HCT116 (cell line): Measurements from ENCODE around the gene RAPGEF3. TPM values are rescaled to one million over a fixed set of nuclear protein-coding genes. Genes with fewer than 3 reads are reported as not detected.

Experiments used
- ATAC-seq: fragments of 200-7000 bp; cut with Tn5 transposase; 2 replicates; pipeline ENCODE4 v1.9.1; 2020; ENCODE audit warnings: mild to moderate bottlenecking, moderate library complexity
- BruUV-seq: library from RNA; stranded (reverse); fragments of 400-500 nt; replicated peaks from 2 replicates; lab custom pipeline; 2021; lab: Mats Ljungman, UMichigan
- CTCF ChIA-PET: fragments of 300-600 bp; sonication (Branson Sonifier 250); formaldehyde crosslinking; loops from one replicate; lab custom pipeline; 2021; ENCODE audit warnings: antibody characterized with exemption; lab: Charles Lee
- POLR2A ChIA-PET: fragments of 300-600, 350-600 bp; sonication (Branson Sonifier 250); formaldehyde crosslinking; loops from one replicate; lab custom pipeline; 2021; ENCODE audit warnings: antibody characterized with exemption; lab: Charles Lee
- RAD21 ChIA-PET, 2 experiments: fragments of 300-600 bp; sonication (Branson Sonifier 250); formaldehyde crosslinking; loops; one replicate each; lab custom pipeline; 2023; ENCODE audit warnings: low total read pairs in 2 of 2; ENCODE audit not compliant: uncharacterized antibody in 2 of 2, unreplicated experiment in 2 of 2, low non-redundant PET in 1 of 2; lab: Charles Lee
- DNase-seq: peaks from one replicate; pipeline ENCODE4 v3.0.0-alpha.2; 2010; ENCODE audit warnings: low read depth, low spot score
- H2AFZ ChIP-seq: fragments of 200-600 bp; shearing (Covaris generic), sonication (generic); 2 replicates; pipeline ENCODE4 v1.6.1; 2017; ENCODE audit warnings: low read depth, mixed run types, mixed read lengths, antibody characterized with exemption, low read length; ENCODE audit not compliant: poor library complexity, severe bottlenecking
- H3K27ac ChIP-seq: 2 replicates; pipeline ENCODE4 v1.5.1; 2012; ENCODE audit warnings: low read depth, low read length
- H3K27me3 ChIP-seq: fragments of 200-600 bp; sonication (generic); 2 replicates; pipeline ENCODE4 v1.6.1; 2016; ENCODE audit warnings: mixed run types, low read length, mixed read lengths; ENCODE audit not compliant: insufficient read depth
- H3K36me3 ChIP-seq, 2 experiments: fragments of 200-500 bp in 1 of 2; fragments of 200-600 bp in 1 of 2; sonication (Bioruptor generic) in 1 of 2; sonication (generic) in 1 of 2; 2 replicates each; pipeline versions ENCODE4 v1.5.1 to v1.6.1; 2014 to 2016; ENCODE audit warnings: low read length in 2 of 2, inconsistent platforms in 1 of 2, mixed read lengths in 1 of 2, mixed run types in 1 of 2; ENCODE audit not compliant: insufficient read depth in 2 of 2, control insufficient read depth in 1 of 2
- H3K4me1 ChIP-seq, 2 experiments: fragments of 200-600 bp in 1 of 2; sonication (generic) in 1 of 2; 2 replicates each; pipeline versions ENCODE4 v1.5.1 to v1.6.1; 2012 to 2017; ENCODE audit warnings: low read length in 2 of 2, inconsistent platforms in 1 of 2, mild to moderate bottlenecking in 1 of 2, mixed read lengths in 1 of 2, mixed run types in 1 of 2, moderate library complexity in 1 of 2; ENCODE audit not compliant: insufficient read depth in 2 of 2, control insufficient read depth in 1 of 2
- H3K4me2 ChIP-seq: fragments of 200-600 bp; sonication (generic); 2 replicates; pipeline ENCODE4 v1.6.1; 2017; ENCODE audit warnings: mixed run types, low read length, mixed read lengths
- H3K4me3 ChIP-seq, 2 experiments: fragments of 200-600 bp in 1 of 2; sonication (generic) in 1 of 2; replicated peaks in 1 of 2; 2 replicates each; pipeline ENCODE4 v1.5.1; 2011 to 2016; ENCODE audit warnings: low read length in 2 of 2, control low read depth in 1 of 2, low read depth in 1 of 2, mild to moderate bottlenecking in 1 of 2, mixed read lengths in 1 of 2, mixed run types in 1 of 2
- H3K79me2 ChIP-seq: fragments of 200-600 bp; sonication (generic); 2 replicates; pipeline ENCODE4 v1.6.1; 2017; ENCODE audit warnings: mild to moderate bottlenecking, mixed run types, low read length, moderate library complexity, mixed read lengths; ENCODE audit not compliant: insufficient read depth
- H3K9ac ChIP-seq: fragments of 200-600 bp; sonication (generic); 2 replicates; pipeline ENCODE4 v1.6.1; 2016; ENCODE audit warnings: low read length, mixed read lengths
- H3K9me2 ChIP-seq: fragments of 200-600 bp; sonication (generic), shearing (Covaris generic); 2 replicates; pipeline ENCODE4 v1.6.1; 2017; ENCODE audit warnings: mixed run types, mild to moderate bottlenecking, moderate library complexity; ENCODE audit not compliant: insufficient read depth
- H3K9me3 ChIP-seq, 2 experiments: fragments of 200-500 bp in 1 of 2; fragments of 200-600 bp in 1 of 2; sonication (Bioruptor generic) in 1 of 2; sonication (generic) in 1 of 2; 2 replicates each; pipeline ENCODE4 v1.6.1; 2014 to 2017; ENCODE audit warnings: low read length in 2 of 2, mixed read lengths in 2 of 2, inconsistent platforms in 1 of 2, low read depth in 1 of 2, mild to moderate bottlenecking in 1 of 2, mixed run types in 1 of 2, moderate library complexity in 1 of 2; ENCODE audit not compliant: control insufficient read depth in 1 of 2, insufficient read depth in 1 of 2
- H4K20me1 ChIP-seq: fragments of 200-600 bp; sonication (generic), shearing (Covaris generic); 2 replicates; pipeline ENCODE4 v1.6.1; 2017; ENCODE audit warnings: mixed run types, mild to moderate bottlenecking, moderate library complexity; ENCODE audit not compliant: insufficient read depth
- CBX3 ChIP-seq: IDR thresholded peaks from 2 replicates; pipeline ENCODE4 v1.6.1; 2012; ENCODE audit warnings: low read depth
- ELF1 ChIP-seq: IDR thresholded peaks from 2 replicates; pipeline ENCODE4 v1.6.1; 2012; ENCODE audit warnings: low read depth, borderline replicate concordance
- EZH2phosphoT487 ChIP-seq: fragments of 200-600 bp; IDR thresholded peaks from 2 replicates; pipeline ENCODE4 v1.6.1; 2018; ENCODE audit warnings: antibody characterized with exemption, borderline replicate concordance
- MAX ChIP-seq: IDR thresholded peaks from 2 replicates; pipeline ENCODE4 v1.6.1; 2012
- TCF7L2 ChIP-seq: IDR thresholded peaks from 2 replicates; pipeline ENCODE4 v1.7.0; 2011; ENCODE audit warnings: borderline replicate concordance, inconsistent platforms; ENCODE audit not compliant: insufficient read depth, insufficient read length; ENCODE audit errors: extremely low read depth
- ZFX ChIP-seq: fragments of 450-650 bp; IDR thresholded peaks from 2 replicates; pipeline ENCODE4 v1.6.1; 2017
- intact Hi-C: fragments of 100-400 bp; cut with micrococcal nuclease; formaldehyde crosslinking; loops from 2 replicates; pipeline ENCODE4 v1.10.0; 2022
- total RNA-seq: library from RNA; stranded (reverse); gene quantifications from one replicate; pipeline ENCODE4 v1.2.1, GENCODE V29; 2021; ENCODE audit not compliant: unreplicated experiment
- TF ChIP-seq, protein P1 (sequence below): IDR thresholded peaks from 2 replicates; pipeline ENCODE4 v1.6.1; 2012; ENCODE audit warnings: low read depth

Gene RAPGEF3
- total RNA-seq, 1 experiment from 2014 or later, result 1.8 TPM

DNA sequence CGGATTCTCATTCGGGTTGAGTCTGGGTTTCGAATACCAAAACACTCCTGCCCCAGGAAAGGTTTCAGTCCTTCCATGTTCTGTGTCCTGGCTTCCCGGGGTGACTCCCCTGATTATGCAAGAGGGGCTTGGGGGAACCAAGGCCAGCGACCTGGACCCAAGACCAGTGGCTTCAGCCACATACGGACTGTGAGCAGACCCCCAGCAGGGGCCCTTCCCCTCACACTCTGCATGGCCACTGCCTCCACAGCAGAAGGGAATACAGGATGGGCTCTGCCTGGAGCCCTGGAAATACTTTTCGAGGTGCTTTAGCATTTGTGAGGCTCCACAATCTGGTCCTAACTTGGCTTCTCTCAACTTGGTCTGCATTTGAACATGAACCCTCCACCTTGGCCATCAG is 41.9 kb upstream of the RAPGEF3 start:
- Histone ChIP-seq H3K79me2 (peaks cover 6% of the 10 kb centered on the region; the same call in 1 of the 2 replicates), H3K36me3 (no peaks in the 10 kb centered on the region; a peak in 1 of 4 replicates), H3K4me1 (no peaks in the 10 kb centered on the region), H2AFZ (no peak overlapping the region), H4K20me1 (no peaks in the 10 kb centered on the region), H3K9ac (no peak overlapping the region), H3K27ac (no peak overlapping the region), H3K9me3 (no peaks in the 10 kb centered on the region), H3K27me3 (no peaks in the 10 kb centered on the region), H3K4me3 (no peak overlapping the region), H3K9me2 (no peaks in the 10 kb centered on the region), H3K4me2 (no peak overlapping the region)
- ChIA-PET RAD21 (no interaction called here), CTCF (interaction anchor here (7.7 kb wide), 1 partner anchor 38 kb away, joined by 85 read pairs; no protein-coding TSS in a partner anchor), POLR2A (no interaction called here)
- intact Hi-C loops, result no loop called here
- ATAC-seq, result no peak
- no peak for DNase-seq
- TF ChIP-seq MAX (no peak), ELF1 (no peak), EZH2phosphoT487 (no peak)
- no TSS peak for BruUV-seq

DNA sequence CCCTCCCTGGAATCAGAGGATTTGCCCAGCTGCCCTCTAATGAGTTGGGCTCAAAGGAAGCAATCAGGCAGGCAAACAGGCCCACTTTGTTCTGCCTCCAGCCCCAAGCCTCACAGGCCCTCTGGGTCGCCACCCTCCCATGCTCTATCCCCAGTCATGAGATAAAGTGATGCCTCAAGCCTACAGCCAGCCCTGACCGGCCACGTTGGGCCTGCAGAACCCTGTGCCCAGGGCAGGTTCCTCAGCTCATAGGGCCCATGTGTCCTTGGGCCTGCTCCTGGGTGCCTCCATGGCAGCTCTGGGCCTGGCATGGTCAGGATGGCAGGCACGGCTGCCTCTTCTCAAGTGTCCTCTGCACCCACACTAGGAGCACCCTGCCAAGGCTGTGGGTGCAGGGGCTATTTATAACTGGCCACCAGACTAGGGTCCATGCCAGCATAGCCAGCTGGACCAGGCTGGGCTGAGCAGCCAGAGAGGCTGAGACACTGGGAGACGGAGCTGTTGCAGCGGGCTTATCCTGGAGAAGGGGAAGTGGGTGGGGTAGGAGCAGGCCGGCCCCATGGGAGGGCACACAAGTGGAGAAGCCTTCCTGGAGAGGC is 40.8 kb upstream of the RAPGEF3 start:
- TF ChIP-seq CBX3 (no peak), EZH2phosphoT487 (no peak), ELF1 (no peak), ZFX (no peak), TCF7L2 (no peak)
- TF ChIP-seq, protein P1, sequence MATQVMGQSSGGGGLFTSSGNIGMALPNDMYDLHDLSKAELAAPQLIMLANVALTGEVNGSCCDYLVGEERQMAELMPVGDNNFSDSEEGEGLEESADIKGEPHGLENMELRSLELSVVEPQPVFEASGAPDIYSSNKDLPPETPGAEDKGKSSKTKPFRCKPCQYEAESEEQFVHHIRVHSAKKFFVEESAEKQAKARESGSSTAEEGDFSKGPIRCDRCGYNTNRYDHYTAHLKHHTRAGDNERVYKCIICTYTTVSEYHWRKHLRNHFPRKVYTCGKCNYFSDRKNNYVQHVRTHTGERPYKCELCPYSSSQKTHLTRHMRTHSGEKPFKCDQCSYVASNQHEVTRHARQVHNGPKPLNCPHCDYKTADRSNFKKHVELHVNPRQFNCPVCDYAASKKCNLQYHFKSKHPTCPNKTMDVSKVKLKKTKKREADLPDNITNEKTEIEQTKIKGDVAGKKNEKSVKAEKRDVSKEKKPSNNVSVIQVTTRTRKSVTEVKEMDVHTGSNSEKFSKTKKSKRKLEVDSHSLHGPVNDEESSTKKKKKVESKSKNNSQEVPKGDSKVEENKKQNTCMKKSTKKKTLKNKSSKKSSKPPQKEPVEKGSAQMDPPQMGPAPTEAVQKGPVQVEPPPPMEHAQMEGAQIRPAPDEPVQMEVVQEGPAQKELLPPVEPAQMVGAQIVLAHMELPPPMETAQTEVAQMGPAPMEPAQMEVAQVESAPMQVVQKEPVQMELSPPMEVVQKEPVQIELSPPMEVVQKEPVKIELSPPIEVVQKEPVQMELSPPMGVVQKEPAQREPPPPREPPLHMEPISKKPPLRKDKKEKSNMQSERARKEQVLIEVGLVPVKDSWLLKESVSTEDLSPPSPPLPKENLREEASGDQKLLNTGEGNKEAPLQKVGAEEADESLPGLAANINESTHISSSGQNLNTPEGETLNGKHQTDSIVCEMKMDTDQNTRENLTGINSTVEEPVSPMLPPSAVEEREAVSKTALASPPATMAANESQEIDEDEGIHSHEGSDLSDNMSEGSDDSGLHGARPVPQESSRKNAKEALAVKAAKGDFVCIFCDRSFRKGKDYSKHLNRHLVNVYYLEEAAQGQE, result no peak
- POLR2A ChIA-PET, result no interaction called here
- ATAC-seq (no peak), DNase-seq (no peak)
- Histone ChIP-seq H3K9ac (no peak overlapping the region), H3K36me3 (peaks cover 0 to 5% of the 10 kb centered on the region in 2 experiments; a peak in 2 of 4 replicates), H3K4me3 (no peak overlapping the region), H3K9me2 (no peaks in the 10 kb centered on the region), H3K27ac (no peak overlapping the region), H3K27me3 (no peaks in the 10 kb centered on the region), H2AFZ (no peak overlapping the region), H3K4me2 (no peak overlapping the region), H3K9me3 (no peaks in the 10 kb centered on the region), H3K4me1 (no peaks in the 10 kb centered on the region), H4K20me1 (no peaks in the 10 kb centered on the region), H3K79me2 (no peaks in the 10 kb centered on the region; the same call in 1 of the 2 replicates)
- CTCF ChIA-PET, result interaction anchor here (7.7 kb wide), 1 partner anchor 39 kb away, joined by 85 read pairs; no protein-coding TSS in a partner anchor
- BruUV-seq, result no TSS peak
- intact Hi-C loops, result no loop called here
- RAD21 ChIA-PET, result interaction anchor here in 1 of 2 experiments (2.0 kb wide), 1 partner anchor 39 kb away, joined by 7 read pairs; no protein-coding TSS in a partner anchor
